ENCODE results near the gene MKKS. TPM values are rescaled to one million over a fixed set of nuclear protein-coding genes. Genes with fewer than 3 reads are reported as not detected.
"Not testable (repeated sequence)": the region's sequence is repeated elsewhere in the genome, so short reads cannot be mapped to it uniquely, and the experiment has no call there.

Gene MKKS
- total RNA-seq, 4 donors from 2014 or later, result 5.9 to 13.0 (median 9.8) TPM

DNA sequence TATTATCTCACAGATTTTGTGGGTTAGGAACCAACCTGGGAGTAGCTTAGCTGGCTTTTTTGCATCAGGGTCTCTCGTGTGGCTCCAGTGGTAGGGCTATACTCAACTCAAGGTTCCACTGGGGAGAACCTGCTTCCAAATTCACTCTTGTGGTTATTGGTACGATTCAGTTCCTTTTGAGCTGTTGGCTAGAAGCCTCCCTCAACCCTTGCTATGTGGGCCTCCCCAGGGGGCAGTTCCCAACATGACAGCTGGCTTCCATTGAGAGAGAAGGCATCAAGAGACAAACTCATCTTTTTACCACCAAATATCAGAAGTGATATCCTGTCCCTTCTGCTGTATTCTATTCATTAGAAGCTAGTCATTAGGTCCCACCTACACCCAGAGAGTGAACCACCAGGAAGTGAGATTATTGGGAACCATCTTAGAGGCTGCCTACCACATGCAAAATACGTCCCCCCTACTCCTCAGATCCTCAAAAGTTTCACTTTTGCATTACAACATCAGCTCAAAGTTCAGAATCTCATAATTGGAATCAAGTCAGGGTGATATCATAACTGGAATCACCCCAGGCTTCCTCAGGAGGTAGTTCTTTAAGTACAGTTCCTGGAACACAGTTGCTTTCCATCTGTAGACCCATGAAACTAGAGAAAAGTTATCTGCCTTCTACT lies 30.9 kb downstream of the MKKS start:
- H3K4me3 ChIP-seq (ENCODE audit: low read depth, poor library complexity, severe bottlenecking), result no peak overlapping the region
- TF ChIP-seq POLR2A (IDR thresholded peaks at IDR 0.05) (no peak), CTCF (IDR thresholded peaks at IDR 0.05) (no peak)
- DNase-seq (ENCODE audit: low spot score in 2 of 2), result no peak
- 83 to 85% methylated on average over 3 of the region's 3 CpGs for WGBS, 2 donors
- intact Hi-C loops (cut with DNase I; ENCODE audit: low total_unique reads), result no loop called here

GRCh38 chr20:10398834-10399369 lies 35.1 kb downstream of the MKKS start:
- no peak for DNase-seq (ENCODE audit: low spot score in 2 of 2)
- no peak overlapping the region for H3K4me3 ChIP-seq (ENCODE audit: low read depth, poor library complexity, severe bottlenecking)
- WGBS, 2 donors, result 80 to 88% methylated on average over 3 of the region's 3 CpGs
- no peak for TF ChIP-seq POLR2A (IDR thresholded peaks at IDR 0.05)
- TF ChIP-seq CTCF (IDR thresholded peaks at IDR 0.05), result no peak
- intact Hi-C loops (cut with DNase I; ENCODE audit: low total_unique reads), result no loop called here

DNA sequence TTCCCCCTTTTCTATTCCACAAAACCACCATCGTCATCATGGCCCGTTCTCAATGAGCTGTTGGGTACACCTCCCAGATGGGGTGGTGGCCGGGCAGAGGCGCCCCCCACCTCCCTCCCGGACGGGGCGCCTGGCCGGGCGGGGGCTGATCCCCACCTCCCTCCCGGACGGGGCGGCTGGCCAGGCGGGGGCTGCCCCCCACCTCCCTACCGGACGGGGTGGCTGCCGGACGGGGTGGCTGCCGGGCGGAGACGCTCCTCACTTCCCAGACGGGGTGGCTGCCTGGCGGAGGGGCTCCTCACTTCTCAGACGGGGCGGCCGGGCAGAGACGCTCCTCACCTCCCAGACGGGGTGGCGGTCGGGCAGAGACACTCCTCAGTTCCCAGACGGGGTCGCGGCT lies 39.3 kb downstream of the MKKS start:
- 96% methylated on average over 14 to 22 of the region's 32 CpGs for WGBS, 2 donors
- intact Hi-C loops (cut with DNase I; ENCODE audit: low total_unique reads); DNase-seq (ENCODE audit: low spot score in 2 of 2); H3K4me3 ChIP-seq (ENCODE audit: low read depth, poor library complexity, severe bottlenecking): not testable (repeated sequence)

DNA sequence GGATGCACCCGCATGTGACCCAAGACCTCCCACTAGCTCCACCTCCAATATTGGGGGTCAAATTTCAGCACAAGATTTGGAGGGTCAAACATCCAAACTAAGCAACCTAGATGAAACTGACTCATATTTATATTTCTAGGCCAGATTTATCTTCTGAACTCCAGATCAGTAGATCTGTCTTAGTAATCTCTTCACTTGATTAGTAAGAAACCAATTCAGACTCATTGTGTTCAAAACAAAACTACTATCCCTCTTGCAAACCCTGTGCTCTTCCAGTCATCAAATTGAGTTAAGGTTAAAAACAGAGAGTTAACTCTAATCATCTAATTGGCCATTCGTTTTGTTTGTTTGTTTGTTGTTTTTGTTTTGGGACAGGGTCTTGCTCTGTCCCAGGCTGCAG lies 43.3 kb downstream of the MKKS start:
- 82 to 95% methylated on average over 2 of the region's 2 CpGs for WGBS, 2 donors
- TF ChIP-seq POLR2A (IDR thresholded peaks at IDR 0.05), result no peak
- TF ChIP-seq CTCF (IDR thresholded peaks at IDR 0.05), result no peak
- H3K4me3 ChIP-seq (ENCODE audit: low read depth, poor library complexity, severe bottlenecking), result no peak overlapping the region
- intact Hi-C loops (cut with DNase I; ENCODE audit: low total_unique reads), result no loop called here
- DNase-seq (ENCODE audit: low spot score in 2 of 2), result no peak

DNA sequence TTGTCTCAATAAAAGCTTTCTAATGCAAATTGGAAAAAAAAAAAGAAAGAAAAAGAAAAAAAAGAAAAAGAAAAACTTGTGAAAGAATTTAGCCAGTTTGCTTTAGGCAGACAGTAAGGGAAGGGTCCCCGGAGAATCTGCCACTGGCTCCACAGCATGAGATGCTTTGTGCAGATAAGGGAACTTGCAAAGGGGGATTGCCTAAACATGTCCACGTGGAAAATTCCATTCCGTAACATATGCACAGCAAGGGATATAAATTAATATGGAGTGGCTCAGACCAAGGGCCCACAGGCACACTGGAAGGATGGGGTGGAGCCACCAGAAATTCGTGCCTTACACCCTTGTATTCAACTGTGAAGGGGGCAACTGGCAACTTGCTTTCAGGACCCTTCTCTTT lies 45.4 kb downstream of the MKKS start:
- no peak for TF ChIP-seq CTCF (IDR thresholded peaks at IDR 0.05)
- TF ChIP-seq POLR2A (IDR thresholded peaks at IDR 0.05), result no peak
- no peak for DNase-seq (ENCODE audit: low spot score in 2 of 2)
- 47 to 48% methylated on average over 4 of the region's 4 CpGs for WGBS, 2 donors
- H3K4me3 ChIP-seq (ENCODE audit: low read depth, poor library complexity, severe bottlenecking), result no peak overlapping the region
- intact Hi-C loops (cut with DNase I; ENCODE audit: low total_unique reads), result no loop called here

DNA sequence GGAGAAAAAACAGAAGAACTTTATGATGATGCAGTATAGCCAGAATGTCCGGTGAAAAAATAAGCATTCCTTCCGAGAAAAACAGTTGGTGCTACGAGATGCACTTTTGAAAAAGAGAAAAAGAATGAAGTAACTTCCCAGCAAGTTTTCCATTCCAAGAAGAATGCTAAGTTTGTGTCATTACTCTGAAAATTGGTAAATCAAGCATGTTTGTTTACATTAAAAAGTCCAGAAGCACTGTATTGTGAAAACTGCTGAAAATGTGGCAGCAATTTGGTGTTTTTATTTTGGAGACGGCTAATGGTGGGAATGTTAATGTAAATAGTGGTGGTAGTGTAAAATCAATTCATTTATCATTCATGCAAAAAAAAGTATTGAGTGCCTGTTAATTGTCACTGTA lies 46.3 kb downstream of the MKKS start:
- WGBS, 2 donors, result 85 to 93% methylated on average over 4 of the region's 4 CpGs
- TF ChIP-seq CTCF (IDR thresholded peaks at IDR 0.05) (no peak), POLR2A (IDR thresholded peaks at IDR 0.05) (no peak)
- intact Hi-C loops (cut with DNase I; ENCODE audit: low total_unique reads), result no loop called here
- H3K4me3 ChIP-seq (ENCODE audit: low read depth, poor library complexity, severe bottlenecking), result no peak overlapping the region
- DNase-seq (ENCODE audit: low spot score in 2 of 2), result no peak
